Thyroid gland (tissue), 4 donors: ENCODE data around the gene ZCWPW1.

ENCODE experiments used
- POLR2A ChIP-seq, 2 donors: fragments of 450-650 bp; IDR thresholded peaks; one replicate each; pipeline ENCODE4 v1.6.1; 2017; ENCODE audit warnings: antibody characterized with exemption in 2 of 2, mild to moderate bottlenecking in 2 of 2, moderate library complexity in 1 of 2
- TF ChIP-seq, protein P1 (sequence below), 6 experiments: fragments of 200-600 bp in 3 of 6; fragments of 450-650 bp in 3 of 6; sonication (generic) in 3 of 6; IDR thresholded peaks; one replicate each; pipeline ENCODE4 v1.5.1; 2016 to 2019; ENCODE audit warnings: antibody characterized with exemption in 6 of 6, mild to moderate bottlenecking in 2 of 6, inconsistent platforms in 1 of 6, moderate library complexity in 1 of 6

- no peak for TF ChIP-seq POLR2A (IDR thresholded peaks at IDR 0.05)
- TF ChIP-seq, protein P1, sequence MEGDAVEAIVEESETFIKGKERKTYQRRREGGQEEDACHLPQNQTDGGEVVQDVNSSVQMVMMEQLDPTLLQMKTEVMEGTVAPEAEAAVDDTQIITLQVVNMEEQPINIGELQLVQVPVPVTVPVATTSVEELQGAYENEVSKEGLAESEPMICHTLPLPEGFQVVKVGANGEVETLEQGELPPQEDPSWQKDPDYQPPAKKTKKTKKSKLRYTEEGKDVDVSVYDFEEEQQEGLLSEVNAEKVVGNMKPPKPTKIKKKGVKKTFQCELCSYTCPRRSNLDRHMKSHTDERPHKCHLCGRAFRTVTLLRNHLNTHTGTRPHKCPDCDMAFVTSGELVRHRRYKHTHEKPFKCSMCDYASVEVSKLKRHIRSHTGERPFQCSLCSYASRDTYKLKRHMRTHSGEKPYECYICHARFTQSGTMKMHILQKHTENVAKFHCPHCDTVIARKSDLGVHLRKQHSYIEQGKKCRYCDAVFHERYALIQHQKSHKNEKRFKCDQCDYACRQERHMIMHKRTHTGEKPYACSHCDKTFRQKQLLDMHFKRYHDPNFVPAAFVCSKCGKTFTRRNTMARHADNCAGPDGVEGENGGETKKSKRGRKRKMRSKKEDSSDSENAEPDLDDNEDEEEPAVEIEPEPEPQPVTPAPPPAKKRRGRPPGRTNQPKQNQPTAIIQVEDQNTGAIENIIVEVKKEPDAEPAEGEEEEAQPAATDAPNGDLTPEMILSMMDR (IDR thresholded peaks at IDR 0.05): no peak
Measured at GRCh38 chr7:100441641-100442535, 13.4 kb upstream of the ZCWPW1 start.
